Neural progenitor cell (in vitro differentiated cells): ENCODE measurements around the gene DCDC2B. TPM values are rescaled to one million over a fixed set of nuclear protein-coding genes. Genes with fewer than 3 reads are reported as not detected.
"Not testable (repeated sequence)": the region's sequence is repeated elsewhere in the genome, so short reads cannot be mapped to it uniquely, and the experiment has no call there.

Source experiments
- DNase-seq: peaks from one replicate; pipeline ENCODE4 v3.0.0-alpha.2; 2016; ENCODE audit warnings: low spot score
- H2AFZ ChIP-seq: fragments of 200-600 bp; sonication (generic); replicated peaks from 2 replicates; pipeline ENCODE4 v1.6.1; 2016; ENCODE audit warnings: antibody characterized with exemption
- H3F3A ChIP-seq: fragments of 200-600 bp; sonication (generic); 2 replicates; pipeline ENCODE4 v1.6.1; 2016; ENCODE audit warnings: antibody characterized with exemption, low read depth
- H3K27ac ChIP-seq: fragments of 200-600 bp; sonication (generic); 2 replicates; pipeline ENCODE4 v1.5.1; 2016; ENCODE audit warnings: mild to moderate bottlenecking
- H3K27me3 ChIP-seq: fragments of 200-600 bp; sonication (generic); 2 replicates; pipeline ENCODE4 v1.6.1; 2016; ENCODE audit warnings: mild to moderate bottlenecking, moderate library complexity
- H3K36me3 ChIP-seq: fragments of 200-600 bp; sonication (generic); 2 replicates; pipeline ENCODE4 v1.5.1; 2016
- H3K4me1 ChIP-seq: fragments of 200-600 bp; sonication (generic); 2 replicates; pipeline ENCODE4 v1.6.1; 2016; ENCODE audit warnings: mixed run types
- H3K4me2 ChIP-seq: fragments of 200-600 bp; sonication (generic); 2 replicates; pipeline ENCODE4 v1.6.1; 2016
- H3K4me3 ChIP-seq: fragments of 200-600 bp; sonication (generic); 2 replicates; pipeline ENCODE4 v1.5.1; 2016
- H3K79me2 ChIP-seq: fragments of 200-600 bp; sonication (generic); 2 replicates; pipeline ENCODE4 v1.6.1; 2016; ENCODE audit warnings: low read depth
- H3K9ac ChIP-seq: fragments of 200-600 bp; sonication (generic); 2 replicates; pipeline ENCODE4 v1.6.1; 2016
- H3K9me3 ChIP-seq: fragments of 200-600 bp; sonication (generic); 2 replicates; pipeline ENCODE4 v1.5.1; 2016; ENCODE audit warnings: low read depth
- H4K20me1 ChIP-seq: fragments of 200-600 bp; sonication (generic); 2 replicates; pipeline ENCODE4 v1.6.1; 2016; ENCODE audit warnings: low read depth
- H3K27ac Mint-ChIP-seq: 3 replicates; pipeline ENCODE4 v1.8.0; 2021; ENCODE audit warnings: mixed read lengths
- H3K27me3 Mint-ChIP-seq: 2 replicates; pipeline ENCODE4 v1.8.0; 2022; ENCODE audit warnings: low read depth, mild to moderate bottlenecking, inconsistent platforms, moderate library complexity, mixed read lengths; ENCODE audit not compliant: insufficient read depth
- H3K36me3 Mint-ChIP-seq: 3 replicates; pipeline ENCODE4 v1.8.0; 2021; ENCODE audit warnings: mixed read lengths
- H3K4me1 Mint-ChIP-seq: 3 replicates; pipeline ENCODE4 v1.8.0; 2021; ENCODE audit warnings: mixed read lengths
- H3K4me3 Mint-ChIP-seq: 3 replicates; pipeline ENCODE4 v1.8.0; 2021; ENCODE audit warnings: mild to moderate bottlenecking, moderate library complexity, mixed read lengths
- H3K9me3 Mint-ChIP-seq: 3 replicates; pipeline ENCODE4 v1.8.0; 2020; ENCODE audit warnings: mixed read lengths
- EZH2 ChIP-seq: fragments of 200-600 bp; sonication (generic); IDR thresholded peaks from 2 replicates; pipeline ENCODE4 v1.6.1; 2017; ENCODE audit warnings: antibody characterized with exemption, mild to moderate bottlenecking, moderate library complexity
- EZH2phosphoT487 ChIP-seq: fragments of 200-600 bp; sonication (generic); IDR thresholded peaks from 2 replicates; pipeline ENCODE4 v1.6.1; 2017; ENCODE audit warnings: antibody characterized with exemption
- total RNA-seq: library from RNA; depleted of rRNA; stranded (reverse); fragments of >200 nt; gene quantifications from 2 replicates; pipeline ENCODE4 v1.2.3, GENCODE V29; 2015; ENCODE audit warnings: low replicate concordance
- TF ChIP-seq, protein P1 (sequence below): fragments of 200-600 bp; sonication (generic); IDR thresholded peaks from 2 replicates; pipeline ENCODE4 v1.5.1; 2017; ENCODE audit warnings: antibody characterized with exemption, mild to moderate bottlenecking

The DCDC2B gene
- total RNA-seq, 1 donor from 2014 or later, result not detected

DNA sequence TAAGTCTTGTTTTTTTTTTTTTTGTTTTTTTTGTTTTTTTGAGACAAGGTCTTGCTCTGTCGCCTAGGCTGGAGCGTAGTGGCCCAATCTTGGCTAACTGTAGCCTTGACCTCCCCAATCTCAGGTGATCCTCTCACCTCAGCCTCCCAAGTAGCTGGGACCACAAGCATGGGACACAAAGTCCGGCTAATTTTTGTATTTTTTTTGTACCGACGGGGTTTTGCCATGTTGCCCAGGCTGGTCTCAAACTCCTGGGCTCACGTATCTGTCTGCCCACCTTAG, 48.3 kb downstream of the DCDC2B start:
- no peak overlapping the region for H3K9ac ChIP-seq
- H4K20me1 ChIP-seq, result no peaks in the 10 kb centered on the region
- Mint-ChIP-seq H3K4me1 (peaks cover 2% of the 10 kb centered on the region), H3K27ac (no peak overlapping the region), H3K4me3 (no peak overlapping the region), H3K27me3 (peaks cover 6% of the 10 kb centered on the region), H3K9me3 (no peaks in the 10 kb centered on the region), H3K36me3 (no peaks in the 10 kb centered on the region)
- H3F3A ChIP-seq, result no peaks in the 10 kb centered on the region
- no peak for DNase-seq
- no peak overlapping the region for H2AFZ ChIP-seq
- H3K27me3 ChIP-seq, result no peaks in the 10 kb centered on the region
- H3K4me1 ChIP-seq, result no peaks in the 10 kb centered on the region
- TF ChIP-seq, protein P1, sequence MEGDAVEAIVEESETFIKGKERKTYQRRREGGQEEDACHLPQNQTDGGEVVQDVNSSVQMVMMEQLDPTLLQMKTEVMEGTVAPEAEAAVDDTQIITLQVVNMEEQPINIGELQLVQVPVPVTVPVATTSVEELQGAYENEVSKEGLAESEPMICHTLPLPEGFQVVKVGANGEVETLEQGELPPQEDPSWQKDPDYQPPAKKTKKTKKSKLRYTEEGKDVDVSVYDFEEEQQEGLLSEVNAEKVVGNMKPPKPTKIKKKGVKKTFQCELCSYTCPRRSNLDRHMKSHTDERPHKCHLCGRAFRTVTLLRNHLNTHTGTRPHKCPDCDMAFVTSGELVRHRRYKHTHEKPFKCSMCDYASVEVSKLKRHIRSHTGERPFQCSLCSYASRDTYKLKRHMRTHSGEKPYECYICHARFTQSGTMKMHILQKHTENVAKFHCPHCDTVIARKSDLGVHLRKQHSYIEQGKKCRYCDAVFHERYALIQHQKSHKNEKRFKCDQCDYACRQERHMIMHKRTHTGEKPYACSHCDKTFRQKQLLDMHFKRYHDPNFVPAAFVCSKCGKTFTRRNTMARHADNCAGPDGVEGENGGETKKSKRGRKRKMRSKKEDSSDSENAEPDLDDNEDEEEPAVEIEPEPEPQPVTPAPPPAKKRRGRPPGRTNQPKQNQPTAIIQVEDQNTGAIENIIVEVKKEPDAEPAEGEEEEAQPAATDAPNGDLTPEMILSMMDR, result no peak
- TF ChIP-seq EZH2phosphoT487 (no peak), EZH2 (no peak)
- H3K4me2 ChIP-seq, result no peak overlapping the region
- no peaks in the 10 kb centered on the region for H3K79me2 ChIP-seq
- H3K9me3 ChIP-seq, result no peaks in the 10 kb centered on the region
- H3K27ac ChIP-seq, result no peak overlapping the region
- no peaks in the 10 kb centered on the region for H3K36me3 ChIP-seq
- H3K4me3 ChIP-seq, result no peak overlapping the region

DNA sequence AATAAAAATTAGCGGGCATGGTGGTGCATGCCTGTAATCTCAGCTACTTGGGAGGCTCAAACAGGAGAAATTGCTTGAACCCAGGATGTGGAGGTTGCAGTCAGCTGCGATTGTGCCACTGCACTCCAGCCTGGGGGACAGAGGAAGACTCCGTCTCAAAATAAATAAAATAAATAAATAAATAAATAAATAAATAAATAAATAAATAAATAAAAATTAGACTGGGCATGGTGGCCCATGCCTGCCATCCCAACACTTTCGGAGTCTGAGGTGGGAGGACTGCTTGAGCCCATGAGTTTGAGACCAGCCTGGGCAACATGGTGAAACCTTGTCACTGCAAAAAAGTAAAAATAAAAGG, 54.3 kb downstream of the DCDC2B start:
- not testable (repeated sequence) for H3K4me3 Mint-ChIP-seq

DNA sequence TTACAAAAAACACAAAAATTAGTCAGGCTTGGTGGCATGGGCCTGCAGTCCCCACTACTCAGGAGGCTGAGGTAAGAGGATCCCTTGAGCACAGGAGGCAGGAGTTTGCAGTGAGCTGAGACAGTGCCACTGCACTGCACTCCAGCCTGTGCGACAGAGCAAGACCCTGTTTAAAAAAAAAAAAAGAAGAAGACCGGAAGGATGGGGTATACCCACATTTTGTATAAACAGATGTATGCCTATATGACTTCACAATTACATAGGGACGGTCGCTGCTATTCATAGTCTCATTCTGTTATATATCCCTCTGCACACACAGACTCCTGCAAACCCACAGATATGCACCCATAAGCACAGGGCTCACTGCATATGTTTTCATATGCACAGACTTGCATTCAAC, 54.9 kb downstream of the DCDC2B start:
- Histone ChIP-seq H3K4me1 (no peaks in the 10 kb centered on the region), H3K4me2 (no peak overlapping the region), H4K20me1 (no peaks in the 10 kb centered on the region), H3K27ac (no peak overlapping the region), H3K4me3 (no peak overlapping the region), H3F3A (no peaks in the 10 kb centered on the region), H3K79me2 (no peaks in the 10 kb centered on the region), H2AFZ (no peak overlapping the region), H3K9ac (no peak overlapping the region), H3K27me3 (no peaks in the 10 kb centered on the region), H3K36me3 (no peaks in the 10 kb centered on the region), H3K9me3 (no peaks in the 10 kb centered on the region)
- Mint-ChIP-seq H3K27me3 (peaks cover 5% of the 10 kb centered on the region), H3K27ac (peak overlapping the region; percentile 16), H3K4me1 (peaks cover 4% of the 10 kb centered on the region), H3K4me3 (no peak overlapping the region), H3K36me3 (no peaks in the 10 kb centered on the region), H3K9me3 (no peaks in the 10 kb centered on the region)
- TF ChIP-seq, protein P1, result no peak
- no peak for TF ChIP-seq EZH2
- TF ChIP-seq EZH2phosphoT487, result no peak
- no peak for DNase-seq

More for the DNA sequence above, 54.3 kb downstream of the DCDC2B start:
- not testable (repeated sequence) for H3K4me1 ChIP-seq, H3K27me3 ChIP-seq, H3K36me3 ChIP-seq, H3K9me3 Mint-ChIP-seq, H3K79me2 ChIP-seq, H4K20me1 ChIP-seq, H3K27me3 Mint-ChIP-seq, H3K9ac ChIP-seq, H3K27ac ChIP-seq, H3K9me3 ChIP-seq, H2AFZ ChIP-seq, H3K36me3 Mint-ChIP-seq, H3K4me1 Mint-ChIP-seq, H3K4me3 ChIP-seq, H3K4me2 ChIP-seq, H3K27ac Mint-ChIP-seq, DNase-seq, H3F3A ChIP-seq

Other genes with a start within 250 kb of the DCDC2B start
- 159 and 201 TPM in 2 replicates for gene KHDRBS1, start 195.2 kb upstream of the DCDC2B start, total RNA-seq
- 2.3 and 11.7 TPM in 2 replicates for gene TMEM39B, start 136.2 kb upstream of the DCDC2B start, total RNA-seq
- 58.5 and 69.3 TPM in 2 replicates for gene KPNA6, start 101.0 kb upstream of the DCDC2B start, total RNA-seq
- gene TXLNA, start 29.4 kb upstream of the DCDC2B start, total RNA-seq, result 37.2 and 51.0 TPM in 2 replicates
- 6.5 and 16.4 TPM in 2 replicates for gene CCDC28B, start 8.5 kb upstream of the DCDC2B start, total RNA-seq
- 5.6 and 5.8 TPM in 2 replicates for gene IQCC, start 3.4 kb upstream of the DCDC2B start, total RNA-seq
- 6.0 and 13.7 TPM in 2 replicates for gene TMEM234, start 13.3 kb downstream of the DCDC2B start, total RNA-seq
- 204 and 220 TPM in 2 replicates for gene EIF3I, start 13.3 kb downstream of the DCDC2B start, total RNA-seq
- 0.17 and 5.3 TPM in 2 replicates for gene FAM167B, start 38.1 kb downstream of the DCDC2B start, total RNA-seq
- gene LCK, start 42.2 kb downstream of the DCDC2B start, total RNA-seq, result 0.32 and 0.77 TPM in 2 replicates
- gene HDAC1, start 83.0 kb downstream of the DCDC2B start, total RNA-seq, result 129 and 145 TPM in 2 replicates
- 258 and 542 TPM in 2 replicates for gene MARCKSL1, start 127.1 kb downstream of the DCDC2B start, total RNA-seq
- 3.8 and 7.6 TPM in 2 replicates for gene FAM229A, start 153.4 kb downstream of the DCDC2B start, total RNA-seq
- not detected in 2 replicates for gene TSSK3, start 153.4 kb downstream of the DCDC2B start, total RNA-seq
- gene BSDC1, start 185.4 kb downstream of the DCDC2B start, total RNA-seq, result 47.5 and 67.4 TPM in 2 replicates